Spleen (tissue), 11 donors: ENCODE results near the gene SCN4B. TPM values are rescaled to one million over a fixed set of nuclear protein-coding genes. Genes with fewer than 3 reads are reported as not detected.

Source experiments
- DNase-seq: peaks from one replicate; pipeline ENCODE4 v3.0.0-alpha.2; 2020
- H3K27ac ChIP-seq, 8 donors: fragments of 200-600 bp; sonication (generic) in 7 of 8; 1 replicate in 4 of 8; 2 replicates in 4 of 8; pipeline versions ENCODE4 v1.5.0 to v1.8.0; 2016 to 2021; ENCODE audit warnings: inconsistent platforms in 4 of 8, mild to moderate bottlenecking in 4 of 8, moderate library complexity in 1 of 8
- H3K27me3 ChIP-seq, 7 donors: fragments of 200-600 bp; sonication (generic) in 6 of 7; replicated peaks in 1 of 7; 1 replicate in 4 of 7; 2 replicates in 3 of 7; pipeline versions ENCODE4 v1.5.0 to v1.8.0; 2016 to 2021; ENCODE audit warnings: inconsistent platforms in 3 of 7, mild to moderate bottlenecking in 1 of 7
- H3K36me3 ChIP-seq, 6 donors: fragments of 200-600 bp; sonication (generic) in 5 of 6; 1 replicate in 4 of 6; 2 replicates in 2 of 6; pipeline versions ENCODE4 v1.5.0 to v1.8.0; 2016 to 2021; ENCODE audit warnings: inconsistent platforms in 2 of 6
- H3K4me1 ChIP-seq, 6 donors: fragments of 200-600 bp; sonication (generic) in 5 of 6; 1 replicate in 3 of 6; 2 replicates in 3 of 6; pipeline versions ENCODE4 v1.5.0 to v1.8.0; 2016 to 2021; ENCODE audit warnings: inconsistent platforms in 3 of 6
- H3K4me3 ChIP-seq, 8 donors: fragments of 200-600 bp; sonication (generic) in 7 of 8; 1 replicate in 4 of 8; 2 replicates in 4 of 8; pipeline versions ENCODE4 v1.5.0 to v1.8.0; 2016 to 2021; ENCODE audit warnings: inconsistent platforms in 4 of 8, mild to moderate bottlenecking in 4 of 8, moderate library complexity in 2 of 8
- H3K9me3 ChIP-seq, 8 donors: fragments of 200-600 bp; sonication (generic) in 7 of 8; 1 replicate in 4 of 8; 2 replicates in 4 of 8; pipeline versions ENCODE4 v1.5.0 to v1.8.0; 2016 to 2021; ENCODE audit warnings: inconsistent platforms in 4 of 8
- POLR2A ChIP-seq, 3 donors: fragments of 450-650 bp; IDR thresholded peaks; one replicate each; pipeline ENCODE4 v1.5.1; 2017; ENCODE audit warnings: antibody characterized with exemption in 3 of 3, mild to moderate bottlenecking in 1 of 3
- POLR2AphosphoS5 ChIP-seq, 3 donors: sonication (generic); formaldehyde crosslinking; IDR thresholded peaks; one replicate each; pipeline ENCODE4 v1.5.1; 2017; ENCODE audit warnings: antibody characterized with exemption in 3 of 3
- WGBS, 5 donors: extraction: QIAGEN DNeasy Blood & Tissue Kit in 3 of 5; methylation state at CpG; one replicate each; pipeline versions ENCODE4 v1.1.5 to v1.1.7; 2013 to 2018; 5-methylcytosine and 5-hydroxymethylcytosine counted together
- intact Hi-C: fragments of 100-400 bp; cut with DNase I; formaldehyde crosslinking; loops from one replicate; pipeline ENCODE4 v1.15.0; 2023; ENCODE audit warnings: low total_unique reads
- polyA plus RNA-seq, 3 donors: library from polyadenylated mRNA; stranded (reverse); fragments of 200-250 nt; gene quantifications; one replicate each; pipeline ENCODE4 v1.2.1, GENCODE V29; 2013
- total RNA-seq, 7 donors: library from RNA; depleted of rRNA in 3 of 7; stranded (reverse); fragments of >200 nt in 3 of 7; fragmentation: NEBNext Ultra II Directional in 4 of 7; extraction: Animal tissue kit (Norgen Biotek cat#: 25700) in 4 of 7; gene quantifications; one replicate each; pipeline versions ENCODE4 v1.1.0 to v1.2.1, GENCODE V29; 2016 to 2021
- TF ChIP-seq, protein P1 (sequence below), 11 experiments: fragments of 200-600 bp in 7 of 11; fragments of 450-650 bp in 4 of 11; sonication (generic) in 4 of 11; IDR thresholded peaks in 8 of 11; conservative IDR thresholded peaks in 3 of 11; 1 replicate in 7 of 11; 2 replicates in 4 of 11; pipeline versions ENCODE4 v1.4.0 to v1.8.0; 2016 to 2021; ENCODE audit warnings: antibody characterized with exemption in 11 of 11, inconsistent platforms in 4 of 11, mild to moderate bottlenecking in 1 of 11
- donor health status: healthy with polysubstance abuse.
- donor health status: DM: no; HTN: no; CAD: no; lungs with moderate emphysema.
- donor health status: DM: no; HTN: no; CAD: no.
- donor health status: Bipolar disorder and iron deficiency.
- donor health status: healthy.
- donor health status: DM: no; HTN: no; CAD: no.
- donor health status: DM: yes; HTN: yes; CAD: no.

SCN4B gene
- total and polyA plus RNA-seq, 10 donors, result 0.06 to 1.9 (median 0.41) TPM; not detected in 2

DNA sequence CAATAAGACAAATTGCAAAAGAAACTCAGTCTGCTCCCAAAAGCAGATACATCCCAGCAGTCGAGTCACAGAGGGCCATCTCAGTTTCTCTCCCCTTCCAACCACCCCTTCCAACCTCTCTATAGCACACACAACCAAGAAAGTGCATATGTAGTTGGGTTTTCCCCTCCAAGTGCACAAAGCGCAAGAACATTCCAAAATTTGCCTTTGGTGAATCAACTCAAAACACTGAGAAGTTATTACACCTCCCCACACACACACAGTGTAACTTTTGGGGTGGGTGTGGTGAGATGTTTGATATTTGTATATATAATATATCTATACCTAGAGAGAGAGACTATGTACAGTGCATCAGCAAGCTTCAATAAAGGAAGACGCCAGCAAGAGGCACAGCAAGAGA lies 10.2 kb upstream of the SCN4B start:
- Histone ChIP-seq H3K4me3 (no peak overlapping the region), H3K27ac (no peak overlapping the region), H3K27me3 (peaks cover 0 to 67% (median 0%) of the 10 kb centered on the region in 7 donors), H3K4me1 (no peaks in the 10 kb centered on the region), H3K36me3 (no peaks in the 10 kb centered on the region), H3K9me3 (no peaks in the 10 kb centered on the region)
- no peak for DNase-seq
- 65 to 86% (median 67%) methylated on average over 3 of the region's 3 CpGs for WGBS, 5 donors
- no peak for TF ChIP-seq POLR2A (IDR thresholded peaks at IDR 0.05)
- TF ChIP-seq POLR2AphosphoS5 (IDR thresholded peaks at IDR 0.05), result no peak
- TF ChIP-seq, protein P1, sequence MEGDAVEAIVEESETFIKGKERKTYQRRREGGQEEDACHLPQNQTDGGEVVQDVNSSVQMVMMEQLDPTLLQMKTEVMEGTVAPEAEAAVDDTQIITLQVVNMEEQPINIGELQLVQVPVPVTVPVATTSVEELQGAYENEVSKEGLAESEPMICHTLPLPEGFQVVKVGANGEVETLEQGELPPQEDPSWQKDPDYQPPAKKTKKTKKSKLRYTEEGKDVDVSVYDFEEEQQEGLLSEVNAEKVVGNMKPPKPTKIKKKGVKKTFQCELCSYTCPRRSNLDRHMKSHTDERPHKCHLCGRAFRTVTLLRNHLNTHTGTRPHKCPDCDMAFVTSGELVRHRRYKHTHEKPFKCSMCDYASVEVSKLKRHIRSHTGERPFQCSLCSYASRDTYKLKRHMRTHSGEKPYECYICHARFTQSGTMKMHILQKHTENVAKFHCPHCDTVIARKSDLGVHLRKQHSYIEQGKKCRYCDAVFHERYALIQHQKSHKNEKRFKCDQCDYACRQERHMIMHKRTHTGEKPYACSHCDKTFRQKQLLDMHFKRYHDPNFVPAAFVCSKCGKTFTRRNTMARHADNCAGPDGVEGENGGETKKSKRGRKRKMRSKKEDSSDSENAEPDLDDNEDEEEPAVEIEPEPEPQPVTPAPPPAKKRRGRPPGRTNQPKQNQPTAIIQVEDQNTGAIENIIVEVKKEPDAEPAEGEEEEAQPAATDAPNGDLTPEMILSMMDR (IDR thresholded peaks at IDR 0.05 in 8 of 11, conservative IDR thresholded peaks at IDR 0.05 in 3 of 11), result no peak
- intact Hi-C loops, result no loop called here

DNA sequence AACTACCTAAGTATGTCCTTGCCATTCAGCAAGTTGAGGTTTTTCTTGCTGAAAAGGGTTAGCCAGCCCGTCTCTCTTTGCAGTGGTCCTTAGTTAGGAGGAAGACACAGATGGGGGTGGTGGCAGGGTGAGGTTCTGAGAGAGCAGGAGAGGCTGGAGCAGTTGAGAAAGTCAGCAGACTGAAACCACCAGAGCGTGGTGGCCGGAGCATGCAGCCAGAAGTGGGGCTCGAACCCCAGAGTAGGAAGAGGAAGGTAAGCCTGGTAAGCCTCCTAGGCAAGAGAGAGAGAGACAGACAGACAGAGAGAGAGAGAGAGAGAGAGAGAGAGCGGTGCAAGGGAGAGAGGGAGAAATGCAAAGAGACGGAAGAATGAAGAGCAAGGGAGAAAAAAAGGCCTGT lies 9.2 kb upstream of the SCN4B start:
- H3K4me3 ChIP-seq, result no peak overlapping the region
- H3K4me1 ChIP-seq, result peaks cover 0 to 1% (median 0%) of the 10 kb centered on the region in 6 donors
- no peaks in the 10 kb centered on the region for H3K36me3 ChIP-seq
- intact Hi-C loops, result no loop called here
- 54 to 83% (median 66%) methylated on average over 6 of the region's 6 CpGs for WGBS, 5 donors
- DNase-seq, result no peak
- H3K27ac ChIP-seq, result no peak overlapping the region
- peaks cover 0 to 73% (median 10%) of the 10 kb centered on the region in 7 donors for H3K27me3 ChIP-seq
- H3K9me3 ChIP-seq, result no peaks in the 10 kb centered on the region
- TF ChIP-seq POLR2A (IDR thresholded peaks at IDR 0.05), result no peak
- TF ChIP-seq POLR2AphosphoS5 (IDR thresholded peaks at IDR 0.05), result no peak
- TF ChIP-seq, protein P1 (IDR thresholded peaks at IDR 0.05 in 8 of 11, conservative IDR thresholded peaks at IDR 0.05 in 3 of 11), result no peak

DNA sequence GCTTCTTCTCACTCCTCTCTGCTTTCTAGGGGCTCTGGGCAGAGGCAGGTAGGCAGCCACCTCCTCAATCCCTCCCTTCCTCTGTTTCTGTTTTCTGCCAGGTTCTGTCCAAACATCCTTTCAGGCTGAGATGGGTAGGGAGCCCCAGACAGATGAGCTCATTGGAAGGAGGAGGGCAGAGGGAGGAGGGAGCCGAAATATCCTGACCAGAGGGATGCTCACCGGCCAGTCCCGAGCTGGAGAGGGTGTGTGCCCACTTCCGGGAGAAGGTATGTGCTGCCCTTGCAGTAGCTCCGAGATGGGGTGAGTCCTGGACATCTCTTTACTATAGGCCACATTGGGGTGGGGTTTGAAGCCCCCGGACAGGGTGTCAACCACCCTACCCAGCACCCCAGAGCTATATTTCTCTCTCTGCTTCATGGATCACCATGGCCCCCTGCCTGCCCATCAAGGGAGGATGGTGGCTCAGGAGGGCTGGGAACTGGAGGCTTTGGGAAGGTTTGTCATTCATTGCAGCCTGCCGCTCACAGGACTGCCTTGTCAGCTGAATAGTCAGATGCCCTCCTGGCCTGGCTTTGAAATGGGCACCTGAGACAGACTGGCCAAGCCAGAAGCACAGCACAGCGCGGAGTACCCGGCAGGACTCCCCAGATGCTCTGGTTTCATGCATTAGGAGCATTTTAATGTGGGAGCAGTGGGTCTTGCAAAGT lies 4.7 kb upstream of the SCN4B start:
- TF ChIP-seq, protein P1 (IDR thresholded peaks at IDR 0.05 in 8 of 11, conservative IDR thresholded peaks at IDR 0.05 in 3 of 11), result no peak
- TF ChIP-seq POLR2A (IDR thresholded peaks at IDR 0.05) (no peak), POLR2AphosphoS5 (IDR thresholded peaks at IDR 0.05) (no peak)
- H3K4me1 ChIP-seq, result peaks cover 5 to 23% (median 12%) of the 10 kb centered on the region in 6 donors
- no peaks in the 10 kb centered on the region for H3K36me3 ChIP-seq
- H3K27me3 ChIP-seq, result peaks cover 4 to 78% (median 53%) of the 10 kb centered on the region in 7 donors
- DNase-seq, result no peak
- no peak overlapping the region for H3K27ac ChIP-seq
- intact Hi-C loops, result no loop called here
- no peak overlapping the region for H3K4me3 ChIP-seq
- no peaks in the 10 kb centered on the region for H3K9me3 ChIP-seq
- WGBS, 5 donors, result 47 to 67% (median 54%) methylated on average over 10 of the region's 10 CpGs

DNA sequence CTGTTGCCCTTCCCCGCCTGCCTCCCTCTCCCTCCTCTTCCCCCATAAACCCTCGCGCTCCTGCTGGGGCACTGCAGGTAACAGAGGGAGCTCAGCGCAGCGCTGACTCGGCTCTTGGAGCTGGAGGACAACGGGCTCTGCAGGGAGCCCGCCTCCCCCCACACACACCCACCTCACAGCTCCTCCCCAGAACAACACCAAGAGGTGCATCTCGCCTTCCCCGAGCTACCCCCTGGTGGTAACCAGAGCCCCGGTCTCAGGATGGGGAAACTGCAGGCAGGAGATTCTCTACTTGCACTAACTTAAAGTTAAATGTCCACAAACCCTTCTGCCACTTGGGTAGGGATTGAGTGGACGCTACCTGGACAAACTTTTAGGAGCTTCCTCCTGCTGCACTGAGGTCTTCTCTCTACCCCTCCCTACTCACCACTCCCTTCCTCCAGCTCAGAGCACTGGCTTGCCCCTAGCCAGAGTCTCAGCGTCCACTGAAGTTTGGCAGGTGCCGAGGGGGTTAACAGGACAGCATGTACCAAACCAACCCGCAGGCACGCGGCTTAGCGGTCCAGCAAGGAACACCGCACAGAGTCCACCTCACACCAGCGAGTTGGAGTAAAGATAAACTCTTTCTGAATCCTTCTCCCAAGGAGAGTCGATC lies 4.0 kb upstream of the SCN4B start:
- DNase-seq, result no peak
- TF ChIP-seq, protein P1 (IDR thresholded peaks at IDR 0.05 in 8 of 11, conservative IDR thresholded peaks at IDR 0.05 in 3 of 11), result no peak
- no peak for TF ChIP-seq POLR2A (IDR thresholded peaks at IDR 0.05)
- TF ChIP-seq POLR2AphosphoS5 (IDR thresholded peaks at IDR 0.05), result no peak
- Histone ChIP-seq H3K9me3 (no peaks in the 10 kb centered on the region), H3K4me1 (peaks cover 5 to 26% (median 14%) of the 10 kb centered on the region in 6 donors), H3K4me3 (no peak overlapping the region), H3K36me3 (no peaks in the 10 kb centered on the region), H3K27ac (no peak overlapping the region), H3K27me3 (peaks cover 4 to 81% (median 59%) of the 10 kb centered on the region in 7 donors)
- WGBS, 5 donors, result 6 to 11% (median 9%) methylated on average over 21 of the region's 21 CpGs
- intact Hi-C loops, result no loop called here
